Right kidney (tissue), 1 donor: Measurements from ENCODE around the gene VSIG10L2.

ENCODE experiments used
- DNase-seq: peaks from one replicate; pipeline ENCODE4 v3.0.0-alpha.2; 2016

Gene VSIG10L2

DNA sequence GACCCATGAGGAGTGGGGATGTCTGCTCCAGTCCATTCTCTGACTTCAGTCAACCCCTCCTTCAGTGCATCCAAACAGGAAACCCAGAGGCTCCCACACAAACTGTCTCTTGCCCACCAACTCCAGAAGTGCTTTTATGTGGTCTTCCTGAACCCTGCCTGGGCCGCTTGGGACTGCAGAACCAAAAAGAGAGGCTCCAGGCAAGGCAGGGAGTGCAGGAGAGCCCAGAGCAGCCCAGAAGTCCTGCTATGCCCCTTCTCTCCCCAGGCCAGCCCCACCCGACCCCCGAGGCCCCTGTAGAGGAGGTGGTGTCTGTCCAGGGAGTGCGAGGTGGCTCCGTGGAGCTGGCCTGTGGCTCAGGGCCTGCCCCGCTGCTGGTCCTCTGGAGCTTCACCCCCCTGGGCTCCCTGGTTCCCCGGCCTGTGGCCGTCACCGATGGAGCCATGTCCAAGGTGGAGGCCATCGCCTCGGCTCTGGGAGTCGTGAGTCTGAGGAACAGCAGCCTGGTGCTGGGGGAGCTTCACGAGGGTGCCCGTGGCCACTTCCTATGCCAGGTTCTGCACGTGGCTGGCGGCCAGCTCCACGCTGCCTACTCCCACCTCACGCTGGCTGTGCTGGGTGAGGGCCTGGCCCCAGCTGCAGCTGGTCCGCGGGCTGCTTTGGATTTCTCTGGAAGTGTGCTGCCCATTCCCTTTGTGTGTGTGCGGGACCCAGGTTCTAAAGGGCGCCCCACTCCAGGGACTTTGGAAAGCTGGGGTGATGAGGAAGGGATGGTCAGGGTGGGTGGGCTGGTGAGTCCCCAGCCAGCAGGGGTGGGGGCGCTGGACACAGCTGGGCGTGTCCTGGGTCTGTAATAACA lies 1.8 kb downstream of the VSIG10L2 start:
- DNase-seq: no peak

- DNase-seq: no peak
Measured at GRCh38 chr11:125948278-125949051, 2.6 kb downstream of the VSIG10L2 start.

DNA sequence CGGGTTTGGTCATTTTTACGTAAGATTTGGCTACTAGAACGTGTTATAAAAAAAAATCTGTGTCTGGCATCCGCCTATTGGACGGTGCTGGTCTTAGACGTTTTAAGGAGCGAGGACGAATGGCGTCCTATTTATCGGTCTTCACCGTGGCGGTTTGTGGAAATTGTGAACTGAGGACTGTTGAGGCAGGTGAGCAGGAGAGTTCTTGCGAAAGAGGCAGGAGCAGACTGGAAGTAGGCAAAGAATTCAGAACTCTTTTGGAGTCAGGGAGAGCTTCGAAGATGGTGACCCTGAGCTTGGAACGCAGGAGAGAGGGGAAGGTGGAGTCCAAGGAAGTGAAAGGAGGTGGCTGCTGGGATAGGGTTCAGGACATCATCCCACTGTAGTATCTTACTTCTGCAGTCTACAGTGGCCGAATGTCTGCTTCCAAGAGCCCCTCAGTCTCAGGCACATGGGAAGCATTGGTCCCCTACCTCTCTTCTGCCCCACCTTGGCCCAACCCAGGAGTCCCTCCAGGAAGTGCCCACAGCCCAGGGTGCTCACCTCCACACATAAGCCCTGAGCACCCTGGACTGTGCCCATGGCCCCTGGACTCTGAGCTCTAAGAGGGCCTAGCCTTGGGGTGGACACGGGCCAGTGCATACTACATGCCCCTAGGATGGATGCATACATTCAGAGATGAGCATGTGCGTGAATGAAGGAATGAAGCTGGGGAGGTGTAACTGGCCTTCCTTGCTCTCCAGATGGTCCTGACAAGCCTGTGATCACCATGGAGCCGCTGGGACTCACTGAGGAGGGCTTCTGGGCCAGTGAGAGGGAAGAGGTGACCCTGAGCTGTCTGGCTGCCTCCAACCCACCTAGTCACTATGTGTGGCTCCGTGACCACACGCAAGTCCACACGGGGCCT lies 3.7 kb downstream of the VSIG10L2 start:
- no peak for DNase-seq

DNA sequence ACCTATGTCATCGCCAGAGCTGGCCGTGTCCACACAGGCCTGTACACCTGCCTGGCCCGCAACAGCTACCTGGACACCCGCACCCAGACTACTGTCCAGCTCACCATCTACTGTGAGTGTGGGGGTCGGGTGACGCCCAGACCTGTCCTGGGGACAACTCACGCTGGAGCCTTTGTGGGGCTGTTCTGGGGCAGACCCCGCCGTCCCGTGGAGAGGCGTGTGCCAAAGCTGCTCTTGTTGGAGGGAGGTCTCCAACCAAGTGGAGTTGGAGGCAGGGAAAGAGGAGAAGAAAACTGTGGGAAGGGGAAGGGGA lies 4.3 kb downstream of the VSIG10L2 start:
- no peak for DNase-seq

DNA sequence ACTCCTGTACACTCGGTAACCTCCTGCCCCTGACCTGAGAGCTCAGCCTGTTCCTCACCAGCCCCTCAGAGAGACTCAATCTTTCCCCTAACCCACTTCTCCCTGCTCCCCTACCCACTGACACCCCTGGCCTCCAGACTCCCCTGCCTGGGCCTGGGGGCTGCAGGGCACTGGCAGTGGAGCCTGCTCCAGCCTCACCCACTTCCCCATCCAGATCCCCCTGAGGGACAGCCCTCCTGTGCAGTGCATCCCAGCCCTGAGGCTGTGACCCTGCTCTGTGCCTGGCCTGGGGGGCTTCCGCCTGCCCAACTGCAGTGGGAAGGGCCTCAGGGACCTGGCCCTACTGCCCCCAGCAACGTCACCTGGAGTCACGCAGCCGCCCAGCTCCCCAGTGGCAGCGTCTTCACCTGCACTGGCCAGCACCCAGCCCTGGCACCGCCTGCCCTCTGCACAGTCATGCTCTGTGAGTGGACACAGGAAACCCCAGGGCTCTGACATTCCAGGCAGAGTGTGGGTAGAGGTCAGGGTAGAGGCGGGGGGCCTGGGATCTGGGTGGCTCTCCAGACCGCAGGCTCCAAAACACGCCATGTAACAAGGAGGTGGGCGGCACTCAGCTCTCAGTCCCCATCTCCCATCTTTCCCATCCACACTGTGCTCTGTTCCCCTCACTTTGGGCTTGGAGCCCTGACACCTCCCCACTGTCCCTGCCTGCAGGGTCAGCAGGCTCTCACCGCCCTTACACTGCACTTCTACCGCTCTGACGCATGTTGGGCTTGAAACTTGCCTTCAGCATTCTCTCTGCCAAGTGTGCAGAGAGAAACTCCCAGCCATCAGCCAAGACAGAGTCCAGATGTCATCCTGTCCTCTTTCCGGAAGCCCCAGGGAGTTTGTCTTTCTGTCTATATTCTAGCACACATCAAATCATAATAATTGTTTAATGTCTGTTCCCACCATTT lies 5.1 kb downstream of the VSIG10L2 start:
- DNase-seq: no peak

DNA sequence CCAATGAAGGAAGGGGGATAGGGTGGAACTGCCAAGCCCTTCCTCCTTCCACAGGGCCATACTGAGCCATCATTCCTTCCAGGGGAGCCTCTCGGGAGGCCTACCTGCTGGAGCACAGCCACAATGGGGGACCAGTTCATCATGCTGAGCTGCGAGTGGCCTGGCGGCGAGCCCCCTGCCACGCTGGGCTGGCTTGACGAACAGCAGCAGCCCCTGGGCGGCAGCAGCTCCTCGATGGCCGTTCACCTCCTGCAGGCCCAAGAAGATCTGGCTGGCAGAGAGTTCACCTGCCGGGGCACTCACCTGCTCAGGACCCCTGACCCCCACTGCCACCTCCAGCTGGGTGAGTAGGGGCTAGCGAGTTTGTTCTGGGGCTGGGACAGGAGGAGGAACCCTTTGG lies 5.9 kb downstream of the VSIG10L2 start:
- DNase-seq: no peak

DNA sequence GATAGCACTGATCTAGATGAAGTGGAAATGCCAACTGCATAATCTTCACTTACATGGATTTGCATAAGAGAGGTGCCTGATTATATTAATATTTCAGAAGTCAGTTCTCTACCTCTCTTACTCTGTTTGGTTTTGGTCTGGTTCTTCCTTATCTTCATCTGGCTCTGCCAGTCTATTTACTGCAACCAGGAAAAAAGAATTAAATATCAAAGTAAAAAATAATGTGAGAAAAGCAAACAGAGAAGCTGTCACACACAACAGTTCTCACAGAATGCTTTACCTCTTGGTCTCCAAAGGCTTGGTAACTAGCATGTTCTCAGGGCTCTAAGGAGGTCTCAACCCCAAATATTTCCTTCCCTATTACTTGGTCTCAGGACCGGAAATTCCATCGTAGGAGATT lies 6.7 kb downstream of the VSIG10L2 start:
- no peak for DNase-seq

DNA sequence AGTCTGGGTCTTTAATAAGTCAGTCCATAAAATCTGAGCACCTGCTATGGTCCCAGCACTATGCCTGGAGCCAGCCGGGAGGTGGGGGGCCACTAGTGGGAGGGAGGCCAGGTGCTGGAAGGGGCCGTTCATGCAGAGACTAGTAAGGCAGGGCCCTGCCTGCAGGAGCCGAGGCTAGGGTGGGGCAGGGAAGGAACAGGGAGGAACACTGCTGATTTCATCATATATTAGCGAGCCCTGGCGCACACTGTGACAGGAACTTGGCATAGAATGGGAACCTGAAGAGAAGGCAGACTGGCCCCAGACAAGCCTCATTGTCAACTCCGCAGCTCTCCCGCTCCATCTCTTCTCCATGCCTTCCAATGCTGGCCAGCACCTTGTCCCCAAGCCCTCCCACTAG lies 7.1 kb downstream of the VSIG10L2 start:
- DNase-seq: no peak

- no peak for DNase-seq
Measured at GRCh38 chr11:125953401-125953935, 7.6 kb downstream of the VSIG10L2 start.

- no peak for DNase-seq
Measured at GRCh38 chr11:125954123-125954944, 8.5 kb downstream of the VSIG10L2 start.

DNA sequence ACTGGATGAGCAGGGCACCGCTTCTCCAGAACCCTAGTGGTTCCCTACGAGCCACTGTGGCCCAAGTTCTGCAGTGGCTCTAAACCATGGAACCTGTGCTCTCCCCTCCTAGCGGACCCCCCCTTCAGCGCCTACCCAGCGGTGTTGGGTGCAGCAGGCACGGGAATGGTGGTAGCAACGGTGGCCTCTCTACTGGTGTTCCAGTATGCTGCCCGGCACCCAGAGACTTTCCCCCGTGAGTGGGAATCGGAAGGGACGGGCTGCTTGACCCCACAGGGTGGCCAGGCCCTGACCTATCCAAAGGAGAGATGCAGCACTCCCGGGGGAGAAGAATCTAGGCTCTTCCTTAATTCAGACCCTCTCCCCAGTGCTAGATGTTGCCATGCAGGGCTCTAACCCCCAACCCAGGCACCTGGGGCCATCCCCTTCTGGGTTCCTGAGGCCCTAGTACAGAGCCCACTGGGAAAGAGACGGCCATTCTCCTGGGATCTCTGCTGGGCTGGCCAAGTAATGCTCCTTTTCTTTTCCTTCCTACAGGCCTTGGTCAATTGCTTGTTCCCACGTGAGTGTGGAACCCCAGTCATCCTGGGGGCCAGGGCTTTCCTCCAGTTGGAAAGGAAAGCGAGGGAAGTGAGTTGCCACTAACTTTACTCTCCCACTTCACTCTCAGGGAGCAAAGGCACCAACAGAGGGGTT lies 9.2 kb downstream of the VSIG10L2 start:
- DNase-seq: no peak

- DNase-seq: no peak
Measured at GRCh38 chr11:125955856-125956255, 10.0 kb downstream of the VSIG10L2 start.

DNA sequence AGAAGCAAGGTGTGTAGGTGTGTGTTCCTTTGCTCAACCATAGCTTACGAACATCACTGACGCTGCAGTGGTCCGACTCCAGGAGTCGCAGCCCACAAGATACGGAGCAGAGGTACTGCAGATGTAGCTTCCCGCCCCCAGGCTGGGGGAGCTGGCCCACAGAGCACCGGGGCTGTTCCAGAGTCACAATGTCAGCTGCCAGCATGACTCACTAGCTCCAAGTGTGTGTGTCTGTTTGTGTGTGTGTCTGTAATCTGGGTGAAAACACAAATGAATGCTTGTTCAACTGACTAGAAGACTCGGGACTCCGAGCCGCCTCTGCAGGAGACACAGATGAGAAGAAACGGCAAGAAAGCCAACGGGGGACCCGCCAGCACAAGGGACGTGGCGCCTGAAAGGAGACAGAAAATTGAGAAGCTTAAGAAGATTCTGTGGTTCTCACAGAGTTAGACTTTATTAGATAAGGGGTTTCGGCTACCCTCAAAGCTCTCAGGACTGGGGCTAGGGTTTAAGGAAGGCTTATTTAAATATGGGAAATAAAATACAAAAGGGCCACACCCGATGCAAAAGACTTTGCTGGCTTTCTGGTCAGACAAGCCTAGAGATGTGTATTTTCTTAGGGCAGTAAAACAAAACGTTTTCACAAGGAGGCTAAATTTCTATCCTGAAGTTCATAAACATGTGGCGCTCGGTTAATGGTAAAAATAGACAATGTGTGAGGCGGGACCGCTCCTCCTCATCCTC lies 10.7 kb downstream of the VSIG10L2 start:
- DNase-seq: no peak

DNA sequence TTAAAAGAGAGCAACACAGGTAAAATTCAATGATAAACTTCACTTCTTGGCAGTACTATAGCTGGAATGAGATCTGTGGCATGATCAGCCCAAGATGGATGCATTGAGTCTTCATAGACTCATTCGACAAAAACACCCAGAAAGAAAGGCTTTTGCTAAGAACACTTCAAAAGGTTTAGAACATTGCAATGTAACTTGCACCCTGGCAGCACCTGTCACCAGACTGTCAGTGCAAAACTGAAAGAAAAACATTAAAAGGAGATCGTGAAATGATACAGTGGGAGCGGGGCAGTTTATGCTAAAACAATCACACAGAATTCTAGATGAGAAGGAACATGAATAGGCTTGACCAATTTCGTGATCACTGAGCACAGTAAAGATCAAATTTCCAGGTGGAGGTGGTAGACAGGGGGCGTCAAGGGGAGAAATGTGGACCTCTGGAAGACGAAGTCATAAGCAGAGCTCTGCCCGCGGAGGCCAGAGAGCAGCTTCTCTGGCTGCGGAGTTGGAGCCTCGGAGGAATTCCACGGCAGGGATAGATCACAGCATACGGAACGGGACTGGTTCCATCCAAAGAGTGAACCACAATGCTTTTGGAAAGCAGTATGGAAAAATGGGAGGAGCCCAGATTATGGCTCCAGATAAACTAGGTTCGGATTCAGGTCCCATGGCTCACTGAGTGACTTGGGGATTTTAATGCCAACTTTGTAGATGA lies 11.9 kb downstream of the VSIG10L2 start:
- no peak for DNase-seq

DNA sequence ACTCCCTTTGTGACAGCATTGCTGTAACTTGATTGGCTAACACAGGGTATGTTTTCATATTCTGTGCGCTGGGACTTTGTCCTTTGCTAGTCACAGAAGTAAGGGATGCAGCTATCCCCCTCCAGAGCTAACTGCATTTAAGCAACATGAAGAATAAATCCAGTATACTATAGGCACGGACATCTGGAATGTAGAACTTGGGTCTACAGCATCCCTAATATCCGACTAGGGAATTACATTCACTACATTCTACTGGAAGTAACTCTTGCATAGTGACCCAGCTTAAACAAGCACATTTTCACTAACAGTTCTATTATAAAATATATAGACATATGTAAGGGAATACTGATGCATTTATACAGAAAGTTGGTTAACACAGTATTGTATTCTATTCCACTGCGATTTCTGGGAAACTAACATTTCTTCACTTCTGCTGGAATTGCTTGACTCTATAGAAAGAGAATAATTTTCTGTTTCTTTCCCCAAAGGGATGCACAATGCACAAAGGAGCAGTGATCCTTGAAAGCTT lies 13.1 kb downstream of the VSIG10L2 start:
- DNase-seq: no peak

- DNase-seq: no peak
Measured at GRCh38 chr11:125959511-125959910, 13.7 kb downstream of the VSIG10L2 start.

DNA sequence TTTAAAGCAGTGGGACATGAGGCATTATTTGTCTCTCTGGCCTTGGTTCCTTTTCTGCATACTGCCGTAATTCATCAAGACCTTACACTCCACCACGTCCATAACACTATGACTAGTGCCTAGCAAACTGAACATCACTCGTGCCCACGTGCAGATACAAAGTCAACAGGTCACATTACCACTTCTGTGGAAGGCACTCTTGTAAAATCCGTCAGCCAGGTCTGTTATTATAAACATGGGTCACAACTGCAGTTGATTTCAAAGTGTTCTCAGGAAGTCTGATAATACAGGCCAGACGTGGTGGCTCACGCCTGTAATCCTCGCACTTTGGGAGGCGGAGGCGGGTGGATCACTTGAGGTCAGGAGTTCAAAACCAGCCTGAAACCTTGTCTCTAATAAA lies 14.1 kb downstream of the VSIG10L2 start:
- DNase-seq: no peak

- DNase-seq: no peak
Measured at GRCh38 chr11:125960771-125961170, 14.9 kb downstream of the VSIG10L2 start.
